ENCODE measurements around the gene HLCS. TPM values are rescaled to one million over a fixed set of nuclear protein-coding genes. Genes with fewer than 3 reads are reported as not detected.

The HLCS gene
- total and polyA plus RNA-seq, 2 of the 4 experiments (the other 2 are of a cell fraction): 10.6 to 21.0 TPM

DNA sequence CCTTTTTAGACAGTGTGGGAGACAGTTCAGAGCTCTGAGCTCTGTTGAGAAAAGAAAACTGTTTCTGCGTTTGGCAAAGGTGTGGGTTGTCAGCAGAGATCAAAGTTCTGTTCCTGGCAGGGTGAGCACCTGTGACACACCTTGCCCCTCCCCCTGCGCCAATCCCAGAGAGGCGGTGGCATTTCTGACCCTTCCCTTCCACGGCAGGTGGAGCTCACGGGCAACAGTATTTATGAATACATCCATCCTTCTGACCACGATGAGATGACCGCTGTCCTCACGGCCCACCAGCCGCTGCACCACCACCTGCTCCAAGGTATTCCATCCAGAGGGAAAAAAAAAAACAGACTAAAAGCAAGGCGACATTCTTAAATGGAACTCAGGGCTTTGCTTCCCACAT is 246.9 kb downstream of the HLCS start:
- no peak for DNase-seq
- H2BK5ac ChIP-seq (ENCODE audit: low read depth, low read length, poor library complexity, severe bottlenecking): no peak overlapping the region
- no peak for ATAC-seq (ENCODE audit: low read depth)
- no peak overlapping the region for H3K14ac ChIP-seq (replicated peaks; ENCODE audit: low read depth, low read length)
- CTCF ChIA-PET: no interaction called here
- H3K9ac ChIP-seq (ENCODE audit: low read depth, low read length): no peak overlapping the region
- H3K79me1 ChIP-seq (ENCODE audit: low read depth in 1 of 2, low read length in 2 of 2): no peaks in the 10 kb centered on the region; a peak in 1 of 4 replicates
- no peak overlapping the region for H3K18ac ChIP-seq (ENCODE audit: low read depth, low read length)
- no peaks in the 10 kb centered on the region for H3K36me3 ChIP-seq (ENCODE audit: control insufficient read depth, insufficient read depth, low read length)
- no peak overlapping the region for H2AK5ac ChIP-seq (ENCODE audit: low read depth, low read length)
- 93% methylated on average over 3 of the region's 10 CpGs; no CpG with 5 or more reads in 1 of the 2 experiments for WGBS, 2 experiments (ENCODE audit: extremely low coverage in 2 of 2, insufficient read length in 1 of 2)
- no peak overlapping the region for H3K4ac ChIP-seq (ENCODE audit: low read depth, low read length)
- H2BK20ac ChIP-seq (ENCODE audit: low read depth, low read length): no peak overlapping the region
- no peaks in the 10 kb centered on the region for H3K9me3 ChIP-seq (ENCODE audit: control insufficient read depth, insufficient read depth, low read length)
- in situ Hi-C loops (cut with MboI; ENCODE audit: low sequenced_read_pairs): no loop called here
- BruUV-seq (replicated peaks): no TSS peak
- no peak overlapping the region for H2AFZ ChIP-seq (replicated peaks; ENCODE audit: low read length, poor library complexity)
- H2BK15ac ChIP-seq (ENCODE audit: low read depth, low read length): no peak overlapping the region
- dilution Hi-C loops (cut with HindIII; ENCODE audit: low sequenced_read_pairs, unreplicated experiment): no loop called here
- no peak overlapping the region for H4K91ac ChIP-seq (ENCODE audit: insufficient read depth, low read depth, low read length)
- no peak overlapping the region for H3K4me3 ChIP-seq (ENCODE audit: insufficient read depth, low read depth, low read length)
- intact Hi-C loops (cut with micrococcal nuclease): no loop called here
- H4K8ac ChIP-seq (ENCODE audit: low read depth in 2 of 2, low read length in 2 of 2): no peak overlapping the region
- H2AK9ac ChIP-seq (replicated peaks; ENCODE audit: low read depth, low read length, poor library complexity): no peak overlapping the region
- no peak overlapping the region for H3K56ac ChIP-seq (ENCODE audit: extremely low read depth, insufficient read depth, low read length)
- H4K20me1 ChIP-seq (ENCODE audit: insufficient read depth, low read length): no peaks in the 10 kb centered on the region
- H3K27me3 ChIP-seq (ENCODE audit: control insufficient read depth, insufficient read depth, low read length): peaks cover 63% of the 10 kb centered on the region
- POLR2A ChIA-PET (ENCODE audit: unreplicated experiment): no interaction called here
- TF ChIP-seq MAZ (IDR thresholded peaks at IDR 0.05; ENCODE audit: borderline replicate concordance, low read depth, low read length): no peak
- no peak for TF ChIP-seq SMC3 (IDR thresholded peaks at IDR 0.05; ENCODE audit: low read depth, low read length)
- TF ChIP-seq MXI1 (IDR thresholded peaks at IDR 0.05; ENCODE audit: borderline replicate concordance, low read depth, low read length): no peak
- TF ChIP-seq CHD1 (IDR thresholded peaks at IDR 0.05; ENCODE audit: low read depth, low read length): no peak
- no peak for TF ChIP-seq NFE2L2 (IDR thresholded peaks at IDR 0.05; ENCODE audit: low read depth, low read length)
- H4K5ac ChIP-seq (ENCODE audit: low read depth, low read length): no peak overlapping the region
- H3K23ac ChIP-seq (ENCODE audit: low read depth, low read length): no peak overlapping the region
- no peaks in the 10 kb centered on the region for H3K4me1 ChIP-seq (ENCODE audit: control insufficient read depth, insufficient read depth, low read length)
- H3K9me1 ChIP-seq (ENCODE audit: insufficient read depth, low read length): 0 out of 2 replicates have a peak, but pooled peaks cover 2% of the 10 kb centered on the region
- no peak overlapping the region for H3K27ac ChIP-seq (ENCODE audit: insufficient read depth, low read length)
- H3K4me2 ChIP-seq (ENCODE audit: low read depth, low read length): no peak overlapping the region
- H2BK120ac ChIP-seq (ENCODE audit: low read depth, low read length): no peak overlapping the region

Measured in IMR-90 (cell line).